RWPE1 (cell line): Measurements from ENCODE around the gene EDARADD.

Experiments used
- CTCF ChIA-PET: fragments of 350-600 bp; sonication (Branson Sonifier 250); formaldehyde crosslinking; extraction: SDS; loops from one replicate; lab custom pipeline; 2021; lab: Yijun Ruan, JAX
- POLR2A ChIA-PET: fragments of 400-600 bp; formaldehyde crosslinking; extraction: SDS; loops from one replicate; lab custom pipeline; 2020; ENCODE audit warnings: antibody characterized with exemption; ENCODE audit not compliant: low non-redundant PET; lab: Yijun Ruan, JAX
- DNase-seq: peaks from one replicate; pipeline ENCODE4 v3.0.0; 2012; ENCODE audit warnings: low spot score
- H3K27ac ChIP-seq: fragments of 450-650 bp; 2 replicates; pipeline ENCODE4 v1.5.1; 2017
- TF ChIP-seq, protein P1 (sequence below): fragments of 450-650 bp; conservative IDR thresholded peaks from 2 replicates; pipeline ENCODE4 v1.5.1; 2017; ENCODE audit warnings: low read depth, mild to moderate bottlenecking

EDARADD gene

DNA sequence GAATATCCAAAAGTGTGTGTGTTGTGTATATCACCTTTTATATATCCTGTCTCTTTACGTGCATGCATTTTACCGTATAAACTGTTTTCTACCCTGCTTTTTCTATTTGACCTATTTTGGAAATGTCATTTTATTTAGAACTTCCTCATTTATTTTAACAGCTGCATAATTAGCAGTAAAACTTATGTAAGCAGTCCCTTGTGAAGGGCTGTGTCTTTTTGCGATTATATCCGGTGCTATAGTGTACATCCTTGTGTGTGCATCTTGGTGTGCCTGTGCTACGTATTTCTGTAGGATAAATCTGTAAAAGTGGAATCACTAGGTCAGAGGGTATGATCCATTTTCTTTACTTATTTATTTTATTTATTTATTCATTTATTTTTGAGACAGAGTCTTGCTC is 136.9 kb downstream of the EDARADD start:
- POLR2A ChIA-PET: no interaction called here

DNA sequence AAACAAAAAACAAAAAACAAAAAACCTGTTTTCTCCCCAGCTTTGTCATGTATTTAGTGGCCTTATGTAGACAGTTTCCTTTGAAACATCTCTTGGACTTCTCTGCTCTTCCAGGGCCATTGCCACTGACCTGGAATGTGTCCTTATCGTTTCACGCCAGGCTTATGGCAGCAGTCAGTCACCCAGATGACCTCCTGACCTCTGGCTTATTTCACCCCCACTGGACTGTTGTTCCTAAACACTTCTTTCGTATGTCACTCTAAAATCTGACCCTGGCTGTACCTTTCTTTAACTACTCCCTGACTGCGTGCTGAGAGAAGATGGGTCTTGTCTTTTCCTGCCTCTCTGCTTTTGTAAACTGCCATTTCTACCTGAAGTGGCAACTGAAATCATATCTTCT is 138.8 kb downstream of the EDARADD start:
- no peak for DNase-seq
- ChIA-PET CTCF (interaction anchor here (1.2 kb wide), 1 partner anchor 14 kb away, joined by 3 read pairs; no protein-coding TSS in a partner anchor), POLR2A (no interaction called here)
- TF ChIP-seq, protein P1, sequence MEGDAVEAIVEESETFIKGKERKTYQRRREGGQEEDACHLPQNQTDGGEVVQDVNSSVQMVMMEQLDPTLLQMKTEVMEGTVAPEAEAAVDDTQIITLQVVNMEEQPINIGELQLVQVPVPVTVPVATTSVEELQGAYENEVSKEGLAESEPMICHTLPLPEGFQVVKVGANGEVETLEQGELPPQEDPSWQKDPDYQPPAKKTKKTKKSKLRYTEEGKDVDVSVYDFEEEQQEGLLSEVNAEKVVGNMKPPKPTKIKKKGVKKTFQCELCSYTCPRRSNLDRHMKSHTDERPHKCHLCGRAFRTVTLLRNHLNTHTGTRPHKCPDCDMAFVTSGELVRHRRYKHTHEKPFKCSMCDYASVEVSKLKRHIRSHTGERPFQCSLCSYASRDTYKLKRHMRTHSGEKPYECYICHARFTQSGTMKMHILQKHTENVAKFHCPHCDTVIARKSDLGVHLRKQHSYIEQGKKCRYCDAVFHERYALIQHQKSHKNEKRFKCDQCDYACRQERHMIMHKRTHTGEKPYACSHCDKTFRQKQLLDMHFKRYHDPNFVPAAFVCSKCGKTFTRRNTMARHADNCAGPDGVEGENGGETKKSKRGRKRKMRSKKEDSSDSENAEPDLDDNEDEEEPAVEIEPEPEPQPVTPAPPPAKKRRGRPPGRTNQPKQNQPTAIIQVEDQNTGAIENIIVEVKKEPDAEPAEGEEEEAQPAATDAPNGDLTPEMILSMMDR: no peak
- H3K27ac ChIP-seq: no peak overlapping the region

More for the DNA sequence above, 136.9 kb downstream of the EDARADD start:
- H3K27ac ChIP-seq: peak overlapping the region; percentile 38; the same call in 1 of the 2 replicates
- no peak for DNase-seq
- TF ChIP-seq, protein P1: no peak
- CTCF ChIA-PET: interaction anchor here (0.6 to 0.7 kb wide), 3 partner anchors 77 to 418 kb away, joined by 4 to 5 read pairs (median 4); no protein-coding TSS in a partner anchor

DNA sequence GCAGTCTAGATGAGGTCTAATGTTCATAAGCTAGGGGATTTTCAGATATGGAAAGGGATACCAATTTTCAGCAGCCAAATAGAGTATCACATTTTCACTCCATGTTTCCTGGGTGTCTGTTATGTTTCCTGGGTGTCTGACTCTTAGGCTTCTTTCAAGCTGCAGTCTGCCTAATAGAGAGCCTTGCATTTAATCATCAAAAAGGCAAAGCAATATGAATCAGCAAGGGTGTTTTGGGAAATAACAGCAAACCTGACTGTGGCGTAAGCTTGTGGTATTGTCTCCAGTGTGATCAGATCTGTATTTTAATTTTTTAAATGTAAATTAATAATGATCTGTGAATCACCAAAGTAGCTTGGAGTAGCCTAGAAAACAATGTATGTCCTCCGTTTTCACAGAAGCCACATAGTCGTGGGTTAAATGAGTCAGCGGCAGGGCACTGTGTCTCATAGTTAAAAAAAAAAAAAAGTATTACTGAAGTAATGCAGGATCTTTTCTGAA is 140.1 kb downstream of the EDARADD start:
- CTCF ChIA-PET: no interaction called here
- H3K27ac ChIP-seq: no peak overlapping the region
- no peak for DNase-seq
- TF ChIP-seq, protein P1: no peak
- POLR2A ChIA-PET: no interaction called here
